HG02840 (cell line): ENCODE measurements around the gene UGT1A8.
"Not testable (repeated sequence)": the region's sequence is repeated elsewhere in the genome, so short reads cannot be mapped to it uniquely, and the experiment has no call there.

ENCODE experiments used
- ATAC-seq: cut with Tn5 transposase; IDR thresholded peaks from one replicate; pipeline ENCODE4 v1.9.1; 2021; ENCODE audit warnings: mild to moderate bottlenecking, moderate library complexity, moderate number of reproducible peaks; ENCODE audit not compliant: unreplicated experiment, low FRiP score

UGT1A8 gene

GRCh38 chr2:233711312-233712008 lies 94.0 kb downstream of the UGT1A8 start:
- no peak for ATAC-seq

DNA sequence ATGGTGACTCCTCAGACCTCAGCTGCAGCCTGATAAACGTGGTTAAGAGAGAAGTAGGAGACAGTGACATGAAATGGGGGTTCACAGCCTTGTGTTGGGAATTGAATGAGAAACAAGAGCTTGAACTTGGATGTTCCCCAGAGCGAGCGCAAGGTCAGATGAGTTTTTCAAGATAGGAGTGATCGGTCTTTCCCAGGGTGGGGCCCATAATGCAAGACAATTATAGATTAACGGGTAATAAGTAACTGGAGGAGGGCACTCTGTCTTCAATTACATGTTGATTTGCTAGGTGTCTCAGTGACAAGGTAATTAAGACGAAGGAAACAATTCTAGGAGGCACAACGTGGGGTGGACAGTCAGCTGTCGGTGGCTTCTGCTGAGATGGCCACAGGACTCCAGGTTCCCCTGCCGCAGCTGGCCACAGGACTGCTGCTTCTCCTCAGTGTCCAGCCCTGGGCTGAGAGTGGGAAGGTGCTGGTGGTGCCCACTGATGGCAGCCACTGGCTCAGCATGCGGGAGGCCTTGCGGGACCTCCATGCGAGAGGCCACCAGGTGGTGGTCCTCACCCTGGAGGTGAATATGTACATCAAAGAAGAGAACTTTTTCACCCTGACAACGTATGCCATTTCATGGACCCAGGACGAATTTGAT lies 95.3 kb downstream of the UGT1A8 start, which contains the start of gene UGT1A5:
Gene UGT1A5, plus strand, starts transcription at position 297 of the 651 bp plus-strand sequence. Its CDS starts 85 bp downstream, at position 382.
- no peak for ATAC-seq

DNA sequence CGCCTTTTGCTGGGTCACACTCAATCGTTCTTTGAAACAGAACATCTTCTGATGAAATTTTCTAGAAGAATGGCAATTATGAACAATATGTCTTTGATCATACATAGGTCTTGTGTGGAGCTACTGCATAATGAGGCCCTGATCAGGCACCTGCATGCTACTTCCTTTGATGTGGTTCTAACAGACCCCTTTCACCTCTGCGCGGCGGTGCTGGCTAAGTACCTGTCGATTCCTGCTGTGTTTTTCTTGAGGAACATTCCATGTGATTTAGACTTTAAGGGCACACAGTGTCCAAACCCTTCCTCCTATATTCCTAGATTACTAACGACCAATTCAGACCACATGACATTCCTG lies 95.8 kb downstream of the UGT1A8 start:
- no peak for ATAC-seq

GRCh38 chr2:233714121-233714520 lies 96.7 kb downstream of the UGT1A8 start:
- ATAC-seq, result no peak

DNA sequence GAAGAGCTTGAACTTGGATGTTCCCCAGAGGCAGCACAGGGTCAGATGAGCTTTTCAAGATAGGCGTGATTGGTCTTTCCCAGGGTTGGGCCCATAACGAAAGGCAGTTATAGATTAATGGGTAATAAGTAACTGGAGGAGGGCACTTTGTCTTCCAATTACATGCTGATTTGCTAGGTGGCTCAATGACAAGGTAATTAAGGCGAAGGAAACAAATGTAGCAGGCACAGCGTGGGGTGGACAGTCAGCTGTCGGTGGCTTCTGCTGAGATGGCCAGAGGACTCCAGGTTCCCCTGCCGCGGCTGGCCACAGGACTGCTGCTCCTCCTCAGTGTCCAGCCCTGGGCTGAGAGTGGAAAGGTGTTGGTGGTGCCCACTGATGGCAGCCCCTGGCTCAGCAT lies 101.1 kb downstream of the UGT1A8 start, which contains the start of gene UGT1A4:
Gene UGT1A4, plus strand, starts transcription at position 185 of the 400 bp plus-strand sequence. Its CDS starts 85 bp downstream, at position 270.
- ATAC-seq, result no peak

DNA sequence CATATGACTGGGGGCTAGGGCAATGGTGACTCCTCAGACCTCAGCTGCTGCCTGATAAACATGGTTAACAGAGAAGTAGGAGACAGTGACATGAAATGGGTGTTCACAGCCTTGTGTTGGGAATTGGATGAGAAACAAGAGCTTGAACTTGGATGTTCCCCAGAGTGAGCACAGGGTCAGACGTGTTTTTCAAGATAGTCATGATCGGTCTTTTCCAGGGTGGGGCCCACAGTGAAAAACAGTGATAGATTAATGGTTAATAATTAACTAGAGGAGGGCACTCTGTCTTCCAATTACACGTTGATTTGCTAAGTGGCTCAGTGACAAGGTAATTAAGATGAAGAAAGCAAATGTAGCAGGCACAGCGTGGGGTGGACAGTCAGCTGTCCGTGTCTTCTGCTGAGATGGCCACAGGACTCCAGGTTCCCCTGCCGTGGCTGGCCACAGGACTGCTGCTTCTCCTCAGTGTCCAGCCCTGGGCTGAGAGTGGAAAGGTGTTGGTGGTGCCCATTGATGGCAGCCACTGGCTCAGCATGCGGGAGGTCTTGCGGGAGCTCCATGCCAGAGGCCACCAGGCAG lies 111.4 kb downstream of the UGT1A8 start, which contains the start of gene UGT1A3:
Gene UGT1A3, plus strand, starts transcription at position 320 of the 579 bp plus-strand sequence. Its CDS starts 85 bp downstream, at position 405.
- no peak for ATAC-seq

GRCh38 chr2:233736868-233737653 lies 119.6 kb downstream of the UGT1A8 start:
- not testable (repeated sequence) for ATAC-seq

- ATAC-seq, result no peak
These were observed 123.4 kb downstream of the UGT1A8 start for GRCh38 chr2:233740870-233741269.

DNA sequence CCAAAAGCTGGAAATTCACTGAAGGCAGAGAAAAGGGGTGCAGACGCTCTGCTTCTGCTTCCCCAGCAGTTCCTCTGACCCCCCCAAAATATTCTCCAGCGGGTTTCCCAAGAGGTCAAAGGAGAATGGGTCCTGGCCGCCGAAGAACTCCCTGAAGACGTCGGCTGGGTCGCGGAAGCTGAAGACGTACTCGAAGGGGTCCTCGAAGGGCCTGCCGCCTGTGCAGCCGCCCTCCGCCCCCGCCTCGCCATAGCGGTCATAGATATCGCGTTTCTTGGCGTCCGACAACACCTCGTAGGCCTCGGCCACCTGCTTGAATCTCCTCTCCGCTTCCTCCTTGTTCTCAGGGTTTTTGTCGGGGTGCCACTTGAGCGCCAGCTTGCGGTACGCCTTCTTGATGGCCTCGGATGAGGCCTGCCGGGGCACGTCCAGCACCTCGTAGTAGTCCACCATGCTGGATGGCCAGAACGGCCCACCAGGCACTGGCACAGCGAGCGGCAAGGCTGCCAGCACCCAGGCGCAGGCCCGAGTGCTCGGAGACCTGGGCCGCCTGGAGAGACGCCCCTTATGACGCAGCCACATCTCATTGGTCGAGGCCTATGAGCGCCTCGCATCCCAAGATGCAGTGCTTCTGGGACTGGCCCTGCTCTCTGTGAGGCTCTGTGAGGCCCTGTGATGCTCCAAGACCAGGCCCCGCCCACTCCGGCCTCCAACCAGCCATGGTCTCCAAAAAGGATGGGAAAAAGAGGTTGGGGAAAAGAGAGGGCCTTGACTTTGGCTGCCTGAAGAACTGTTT lies 126.2 kb downstream of the UGT1A8 start:
- ATAC-seq, result no peak

DNA sequence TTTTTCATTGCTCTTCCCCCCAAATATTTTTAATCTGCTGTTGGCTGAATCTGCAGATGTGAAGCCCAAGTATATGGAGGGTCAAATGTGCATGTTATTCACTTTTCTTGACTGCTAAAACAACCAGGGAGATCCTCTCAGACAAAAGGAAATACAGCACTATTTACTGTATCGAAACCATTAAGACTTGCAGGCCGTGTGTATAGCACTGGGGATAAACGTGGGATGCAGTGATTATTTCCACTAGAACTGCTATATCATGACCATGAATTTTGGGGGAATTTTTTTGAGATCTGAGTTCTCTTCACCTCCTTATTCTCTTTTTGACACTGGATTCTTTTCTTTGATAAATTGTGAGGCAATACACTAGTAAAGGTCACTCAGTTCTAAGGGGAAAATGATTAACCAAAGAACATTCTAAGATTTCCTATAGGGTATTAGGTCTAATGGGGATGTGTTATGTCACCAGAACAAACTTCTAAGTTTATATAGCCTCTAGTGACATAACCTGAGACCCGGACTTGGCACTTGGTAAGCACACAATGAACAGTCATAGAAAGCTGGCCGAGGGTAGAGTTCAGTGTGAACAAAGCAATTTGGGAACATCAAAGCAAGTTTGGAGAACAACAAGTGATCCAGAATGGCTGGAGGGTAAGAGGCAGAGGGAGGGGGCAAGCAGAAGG lies 127.8 kb downstream of the UGT1A8 start:
- no peak for ATAC-seq

- ATAC-seq, result not testable (repeated sequence)
These were observed 128.4 kb downstream of the UGT1A8 start for GRCh38 chr2:233745838-233746237.

DNA sequence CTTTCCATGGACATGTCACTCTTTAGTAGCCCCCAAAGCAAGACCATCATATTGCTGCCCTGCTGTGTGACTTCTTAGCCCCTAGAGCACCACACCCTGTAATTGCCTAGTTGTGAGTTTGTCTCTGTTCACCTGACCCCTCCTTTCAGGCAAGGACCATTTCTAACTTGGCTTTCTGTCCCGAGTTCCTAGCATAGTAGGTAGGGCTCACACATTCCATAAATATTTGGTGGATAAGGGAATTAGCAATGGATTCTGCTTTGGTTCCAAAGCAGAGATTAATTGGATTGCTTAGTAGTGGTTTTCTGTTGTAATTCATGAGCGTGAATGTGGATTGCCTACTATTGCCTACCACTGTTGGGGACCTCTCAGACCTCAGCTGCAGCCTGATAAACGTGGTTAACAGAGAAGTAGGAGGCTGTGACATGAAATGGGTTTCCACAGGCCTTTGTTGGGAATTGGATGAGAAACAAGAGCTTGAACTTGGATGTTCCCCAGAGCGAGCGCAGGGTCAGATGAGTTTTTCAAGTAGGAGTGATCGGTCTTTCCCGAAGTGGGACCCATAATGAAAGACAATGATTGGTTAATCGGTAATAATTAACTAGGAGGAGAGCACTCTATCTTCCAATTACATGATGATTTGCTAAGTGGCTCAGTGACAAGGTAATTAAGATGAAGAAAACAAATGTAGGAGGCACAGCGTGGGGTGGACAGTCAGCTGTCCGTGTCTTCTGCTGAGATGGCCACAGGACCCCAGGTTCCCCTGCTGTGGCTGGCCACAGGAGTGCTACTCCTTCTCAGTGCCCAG lies 129.2 kb downstream of the UGT1A8 start:
- no peak for ATAC-seq

GRCh38 chr2:233747283-233747544 lies 129.8 kb downstream of the UGT1A8 start:
- ATAC-seq, result no peak

DNA sequence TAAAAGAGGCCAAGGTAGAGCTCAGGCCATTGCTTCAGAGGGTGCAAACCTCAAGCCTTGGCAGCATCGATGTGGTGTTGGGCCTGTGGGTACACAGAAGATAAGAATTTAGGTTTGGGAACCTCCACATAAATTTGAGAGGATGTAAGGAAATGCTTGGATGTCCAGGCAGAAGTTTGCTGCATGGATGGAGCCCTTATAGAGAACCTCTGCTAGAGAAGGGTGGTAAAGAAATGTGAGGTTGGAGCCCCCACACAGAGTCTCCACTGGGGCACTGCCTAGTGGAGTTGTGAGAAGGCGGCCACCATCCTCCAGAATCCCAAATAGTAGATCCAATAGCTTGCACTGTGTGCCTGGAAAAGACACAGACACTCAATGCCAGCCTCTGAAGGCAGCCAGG lies 133.3 kb downstream of the UGT1A8 start:
- not testable (repeated sequence) for ATAC-seq

- ATAC-seq, result not testable (repeated sequence)
These were observed 134.0 kb downstream of the UGT1A8 start for GRCh38 chr2:233751212-233752009.

DNA sequence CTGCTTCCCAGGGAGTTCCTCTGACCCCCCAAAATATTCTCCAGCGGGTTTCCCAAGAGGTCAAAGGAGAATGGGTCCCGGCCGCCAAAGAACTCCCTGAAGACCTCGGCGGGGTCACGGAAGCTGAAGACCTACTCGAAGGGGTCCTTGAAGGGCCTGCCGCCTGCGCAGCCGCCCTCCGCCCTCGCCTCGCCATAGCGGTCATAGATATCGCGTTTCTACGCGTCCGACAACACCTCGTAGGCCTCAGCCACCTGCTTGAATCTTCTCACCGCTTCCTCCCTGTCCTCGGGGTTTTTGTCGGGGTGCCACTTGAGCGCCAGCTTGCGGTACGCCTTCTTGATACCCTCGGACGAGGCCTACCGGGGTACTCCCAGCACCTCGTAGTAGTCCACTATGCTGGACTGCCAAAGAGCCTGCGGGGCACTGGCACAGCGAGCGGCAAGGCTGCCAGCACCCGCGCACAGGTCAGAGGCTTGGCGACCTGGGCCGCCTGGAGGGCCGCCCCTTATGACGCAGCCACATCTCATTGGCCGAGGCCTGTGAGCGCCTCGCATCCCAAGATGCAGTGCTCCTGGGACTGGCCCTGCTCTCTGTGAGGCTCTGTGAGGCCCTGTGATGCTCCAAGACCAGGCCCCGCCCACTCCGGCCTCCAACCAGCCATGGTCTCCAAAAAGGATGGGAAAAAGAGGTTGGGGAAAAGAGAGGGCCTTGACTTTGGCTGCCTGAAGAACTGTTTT lies 137.6 kb downstream of the UGT1A8 start:
- no peak for ATAC-seq

GRCh38 chr2:233756429-233757081 lies 139.1 kb downstream of the UGT1A8 start:
- ATAC-seq, result no peak
